GM19455 (cell line): Measurements from ENCODE around the gene KCNIP2.

Experiments used
- ATAC-seq: cut with Tn5 transposase; IDR thresholded peaks from one replicate; pipeline ENCODE4 v1.9.1; 2021; ENCODE audit not compliant: unreplicated experiment

KCNIP2 gene

GRCh38 chr10:101785801-101786200, 57.8 kb downstream of the KCNIP2 start:
- ATAC-seq = no peak

GRCh38 chr10:101784558-101784957, 59.0 kb downstream of the KCNIP2 start:
- no peak for ATAC-seq

GRCh38 chr10:101783736-101784118, 59.9 kb downstream of the KCNIP2 start:
- ATAC-seq = no peak

GRCh38 chr10:101782811-101783735, 60.5 kb downstream of the KCNIP2 start, which contains the start of gene NPM3:
NPM3 (minus strand) TSS chr10:101783446; CDS start chr10:101783390, 56 bp downstream.
- ATAC-seq = peak; percentile 75

GRCh38 chr10:101781984-101782810, 61.4 kb downstream of the KCNIP2 start:
- ATAC-seq = no peak

- no peak for ATAC-seq
These were observed 62.0 kb downstream of the KCNIP2 start for GRCh38 chr10:101781655-101781983.

GRCh38 chr10:101780818-101781654, 62.6 kb downstream of the KCNIP2 start:
- ATAC-seq = no peak

GRCh38 chr10:101780187-101780817, 63.3 kb downstream of the KCNIP2 start:
- no peak for ATAC-seq

GRCh38 chr10:101779544-101780186, 63.9 kb downstream of the KCNIP2 start:
- ATAC-seq = no peak

GRCh38 chr10:101778781-101779543, 64.6 kb downstream of the KCNIP2 start:
- ATAC-seq = no peak

- no peak for ATAC-seq
These were observed 65.3 kb downstream of the KCNIP2 start for GRCh38 chr10:101778151-101778780.

- no peak for ATAC-seq
These were observed 65.9 kb downstream of the KCNIP2 start for GRCh38 chr10:101777619-101778145.

GRCh38 chr10:101776161-101776817, 67.3 kb downstream of the KCNIP2 start:
- ATAC-seq = no peak
